ENCODE results near the gene CBX8.

The CBX8 gene

GRCh38 chr17:79795795-79796443, 958 bp downstream of the CBX8 start:
- in situ Hi-C loops (cut with MboI; ENCODE audit: low sequenced_read_pairs), result no loop called here

- in situ Hi-C loops (cut with MboI; ENCODE audit: low sequenced_read_pairs), result no loop called here
Measured at GRCh38 chr17:79794659-79795511, 2.0 kb downstream of the CBX8 start.

DNA sequence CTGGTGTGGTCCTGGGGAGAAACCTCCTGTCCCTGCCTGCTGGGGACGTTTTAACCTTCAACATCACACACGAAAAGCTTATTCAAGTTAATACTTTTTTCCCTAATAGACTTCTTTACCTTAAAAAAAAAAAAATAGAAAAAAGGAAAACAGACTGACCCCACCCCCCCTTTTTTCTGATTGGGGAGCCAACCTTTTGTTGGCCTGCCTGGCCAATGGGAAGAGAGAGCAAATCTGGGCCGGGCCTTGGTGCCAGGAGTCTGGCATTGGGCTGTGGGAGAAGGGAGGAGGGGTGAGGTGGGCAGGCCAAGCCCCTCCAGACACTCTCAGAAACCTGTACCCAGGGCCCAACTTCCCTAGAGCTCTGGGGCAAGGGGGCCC, 3.0 kb downstream of the CBX8 start:
- in situ Hi-C loops (cut with MboI; ENCODE audit: low sequenced_read_pairs), result no loop called here

GRCh38 chr17:79792984-79793923, 3.6 kb downstream of the CBX8 start:
- in situ Hi-C loops (cut with MboI; ENCODE audit: low sequenced_read_pairs), result no loop called here

DNA sequence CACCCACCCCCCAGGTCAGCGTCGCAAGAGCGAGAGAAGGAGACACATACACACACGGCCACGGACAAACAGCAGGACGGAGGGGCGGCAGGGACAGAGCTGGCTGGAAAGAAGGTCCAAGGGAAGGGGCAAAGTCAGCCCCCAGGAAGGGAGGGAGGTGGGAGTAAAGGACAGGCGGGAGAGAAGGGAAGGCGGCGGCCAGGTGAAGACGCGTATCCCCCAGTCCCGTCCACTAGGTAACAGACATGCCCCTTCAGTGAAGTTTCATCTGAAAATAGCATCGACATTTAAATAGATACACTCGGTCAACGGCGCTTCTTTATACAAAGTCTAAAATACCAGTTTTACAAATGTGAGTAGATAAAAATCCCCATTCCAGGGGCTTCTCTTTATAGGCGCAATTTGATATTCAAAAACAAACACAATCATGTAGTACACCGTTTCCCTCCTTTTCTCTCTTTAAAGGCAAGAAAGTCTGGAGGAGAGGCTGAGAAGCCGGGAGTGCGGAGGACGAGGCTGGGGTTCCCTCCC, 4.5 kb downstream of the CBX8 start:
- in situ Hi-C loops (cut with MboI; ENCODE audit: low sequenced_read_pairs), result no loop called here

DNA sequence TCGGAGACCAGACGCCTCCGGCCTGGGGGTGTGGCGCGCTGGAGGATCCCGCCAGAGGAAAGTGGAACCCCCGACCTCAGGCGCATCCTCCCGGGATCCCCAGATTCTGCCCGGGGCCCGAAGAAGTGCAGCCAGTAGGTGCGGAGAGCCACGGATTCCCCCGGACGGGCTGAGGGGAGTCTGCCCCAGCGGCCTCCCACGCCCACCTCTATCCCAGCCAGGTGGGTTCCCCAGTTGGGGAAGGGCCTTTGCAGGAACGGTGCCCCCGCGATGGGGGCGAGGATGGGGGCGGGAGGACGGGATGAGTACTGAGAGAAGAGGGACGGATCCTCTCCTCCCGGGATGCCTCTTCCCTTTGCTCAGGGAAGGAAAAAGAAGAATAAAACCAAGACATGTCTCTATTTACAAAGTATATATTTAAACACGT, 5.1 kb downstream of the CBX8 start:
- in situ Hi-C loops (cut with MboI; ENCODE audit: low sequenced_read_pairs), result no loop called here

DNA sequence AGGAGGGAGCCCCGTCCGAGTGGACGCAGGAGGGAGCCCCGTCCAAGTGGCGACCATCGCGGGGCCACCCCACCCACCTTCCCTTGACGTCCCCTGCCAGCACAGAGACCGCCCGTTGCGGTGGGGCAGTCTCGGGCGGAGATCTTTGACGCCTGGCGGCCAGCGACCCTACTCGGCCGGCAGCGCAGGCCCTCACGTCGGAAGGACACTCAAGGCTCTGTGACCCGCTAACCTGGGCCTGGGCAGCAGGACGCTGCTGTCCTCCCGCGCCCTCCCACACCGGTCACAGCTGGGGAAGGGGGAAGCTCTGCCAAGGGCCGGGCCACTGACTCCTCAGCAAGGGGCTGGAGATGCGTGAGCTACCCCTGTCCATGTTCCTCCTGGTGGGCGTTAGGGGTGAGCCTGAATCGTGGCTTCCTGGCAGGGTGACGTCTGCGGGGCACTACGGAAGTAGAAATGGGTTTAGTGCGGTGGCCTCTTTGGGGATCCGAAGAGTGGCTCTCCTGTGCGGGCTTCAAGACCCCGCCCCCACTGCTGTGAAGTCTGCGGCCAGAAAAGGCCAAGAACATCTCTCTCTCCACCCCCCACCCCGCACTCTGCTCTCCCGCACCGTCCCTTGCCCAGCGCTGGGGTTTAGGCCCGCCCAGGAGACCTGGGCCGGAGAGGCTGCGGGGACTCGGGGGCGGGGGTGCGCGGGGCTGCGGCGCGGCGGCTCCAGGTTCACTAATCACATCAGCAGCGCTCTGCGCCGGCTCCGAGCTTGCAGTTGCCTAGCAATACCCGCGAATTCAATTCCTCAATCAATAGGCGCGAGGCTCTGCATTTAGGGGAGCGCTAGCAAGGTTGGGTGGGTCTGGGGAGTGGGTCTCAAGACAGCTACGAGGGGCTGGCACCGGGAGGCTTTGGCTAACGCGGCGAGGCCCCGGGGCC, 5.8 kb downstream of the CBX8 start:
- in situ Hi-C loops (cut with MboI; ENCODE audit: low sequenced_read_pairs), result no loop called here

GRCh38 chr17:79789943-79790804, 6.7 kb downstream of the CBX8 start:
- in situ Hi-C loops (cut with MboI; ENCODE audit: low sequenced_read_pairs), result no loop called here

- in situ Hi-C loops (cut with MboI; ENCODE audit: low sequenced_read_pairs), result no loop called here
Measured at GRCh38 chr17:79788989-79789942, 7.6 kb downstream of the CBX8 start.

GRCh38 chr17:79788455-79788854, 8.4 kb downstream of the CBX8 start:
- in situ Hi-C loops (cut with MboI; ENCODE audit: low sequenced_read_pairs), result no loop called here

GRCh38 chr17:79786930-79787643, 9.8 kb downstream of the CBX8 start:
- in situ Hi-C loops (cut with MboI; ENCODE audit: low sequenced_read_pairs), result no loop called here

DNA sequence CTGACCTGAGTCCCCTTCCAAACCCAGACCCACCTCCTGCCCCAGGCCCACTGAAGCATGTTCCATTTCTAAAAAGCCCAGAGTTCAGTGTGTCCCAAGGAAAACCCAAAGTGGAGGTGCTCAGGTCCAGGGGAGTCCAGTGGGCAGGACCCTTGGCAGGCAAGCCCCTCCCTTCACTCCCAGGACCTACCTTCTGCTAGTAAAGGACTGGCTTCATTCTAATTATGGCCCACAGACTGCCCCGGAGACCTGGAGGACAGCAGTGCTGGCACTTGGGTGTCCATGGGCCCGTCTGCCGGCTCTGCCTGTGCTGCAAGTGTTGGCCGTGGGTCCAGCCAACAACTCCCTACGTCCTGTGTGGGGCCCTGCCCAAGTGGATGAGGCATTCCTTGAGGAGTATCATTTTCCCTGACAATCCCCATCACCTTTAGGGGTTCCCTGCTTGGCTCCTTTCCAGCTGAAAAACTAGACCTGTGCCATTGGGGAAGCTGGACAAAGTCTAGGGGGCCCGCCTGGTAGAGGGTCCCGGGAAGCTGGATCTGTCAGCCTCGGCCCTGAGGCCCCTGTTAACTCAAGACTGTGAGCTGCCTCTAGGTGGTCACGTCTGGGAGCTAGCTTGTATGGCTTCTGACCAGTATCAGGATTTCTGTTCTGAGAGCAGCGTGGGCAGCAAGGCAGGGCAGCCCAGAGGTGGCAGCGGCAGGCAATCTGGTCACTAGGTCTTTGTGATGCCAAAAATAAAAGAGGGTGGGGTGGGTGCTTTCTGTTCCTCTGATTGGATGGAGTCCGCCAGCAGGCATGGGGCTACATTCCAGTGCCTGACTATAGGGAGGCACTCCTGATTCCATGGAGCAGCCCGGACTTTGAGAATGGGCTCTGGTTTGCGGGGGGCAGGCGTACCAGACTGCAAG, 10.7 kb downstream of the CBX8 start:
- in situ Hi-C loops (cut with MboI; ENCODE audit: low sequenced_read_pairs), result no loop called here

GRCh38 chr17:79785017-79785899, 11.6 kb downstream of the CBX8 start:
- in situ Hi-C loops (cut with MboI; ENCODE audit: low sequenced_read_pairs), result no loop called here

- in situ Hi-C loops (cut with MboI; ENCODE audit: low sequenced_read_pairs), result no loop called here
Measured at GRCh38 chr17:79784353-79785016, 12.4 kb downstream of the CBX8 start.

- in situ Hi-C loops (cut with MboI; ENCODE audit: low sequenced_read_pairs), result no loop called here
Measured at GRCh38 chr17:79783891-79784290, 13.0 kb downstream of the CBX8 start.
